ENCODE measurements around the gene DMC1.

GRCh38 chr22:38487946-38488345 is 82.0 kb downstream of the DMC1 start:
- TF ChIP-seq CTCF (IDR thresholded peaks at IDR 0.05), result no peak
- no peak for TF ChIP-seq POLR2A (IDR thresholded peaks at IDR 0.05)
- TF ChIP-seq POLR2AphosphoS5 (IDR thresholded peaks at IDR 0.05; ENCODE audit: insufficient read depth in 1 of 2, low read depth in 1 of 2), result no peak

Data from vagina (tissue), 2 donors.